T47D (cell line): Measurements from ENCODE around the gene ST7L.

Source experiments
- DNase-seq, 2 experiments: peaks; one replicate each; pipeline versions ENCODE4 v3.0.0 to v3.0.0-alpha.2; 2011 to 2012; ENCODE audit warnings: low read depth in 1 of 2, low spot score in 1 of 2
- JUND ChIP-seq: IDR thresholded peaks from 2 replicates; pipeline ENCODE4 v1.6.1; 2012; ENCODE audit warnings: low read depth
- in situ Hi-C: cut with HindIII; loops from 2 replicates; pipeline ENCODE4 v1.10.0; 2016; ENCODE audit warnings: low sequenced_read_pairs, low pct_unique_long_range_greater_than_20kb

The ST7L gene

DNA sequence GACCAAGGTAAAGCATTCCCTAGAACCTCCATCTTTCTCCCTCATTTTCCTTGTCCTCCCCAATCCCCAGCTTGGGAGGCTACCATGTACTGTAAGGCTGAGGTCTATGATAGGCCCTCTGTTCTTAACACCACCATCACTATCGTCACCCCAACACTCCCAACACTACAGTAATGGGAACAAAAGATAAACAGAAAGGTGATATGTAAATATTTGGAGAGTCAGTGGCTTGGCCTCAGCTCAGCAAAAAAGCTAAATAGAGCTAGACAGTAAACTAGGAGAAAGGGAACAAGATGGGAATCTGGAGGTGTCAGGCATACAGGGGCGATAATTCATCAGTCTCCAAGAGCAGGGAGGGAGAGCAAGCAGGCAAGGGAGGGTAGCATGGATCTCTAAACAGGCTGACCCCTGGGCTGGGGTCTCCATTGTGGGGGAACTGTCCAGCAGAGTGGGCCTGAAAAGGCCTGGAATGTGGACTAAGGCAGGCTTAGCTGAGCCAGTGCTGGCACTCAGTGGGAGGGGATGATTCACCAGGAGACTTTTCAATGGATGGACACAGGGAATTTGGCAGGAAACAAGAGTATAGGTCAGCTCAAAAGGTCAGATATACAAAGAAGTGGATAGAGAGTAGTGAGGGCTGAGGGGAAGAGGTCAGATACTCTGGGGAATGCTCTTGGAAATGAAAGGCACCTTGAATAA, 103.5 kb downstream of the ST7L start:
- DNase-seq, result no peak
- in situ Hi-C loops, result no loop called here
- TF ChIP-seq JUND, result no peak

DNA sequence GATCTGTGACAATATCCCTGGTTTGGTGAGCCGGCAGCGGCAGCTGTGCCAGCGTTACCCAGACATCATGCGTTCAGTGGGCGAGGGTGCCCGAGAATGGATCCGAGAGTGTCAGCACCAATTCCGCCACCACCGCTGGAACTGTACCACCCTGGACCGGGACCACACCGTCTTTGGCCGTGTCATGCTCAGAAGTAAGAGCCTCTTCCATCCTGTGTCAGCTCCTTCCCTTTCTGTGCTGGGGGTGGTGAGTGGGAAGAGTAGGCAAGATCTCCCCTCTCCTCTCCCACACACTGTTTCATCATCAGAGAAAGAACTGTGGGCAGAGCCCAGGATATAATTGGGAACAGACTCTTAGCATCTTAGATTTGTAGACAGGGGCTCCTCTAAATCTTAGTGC, 104.0 kb downstream of the ST7L start:
- no peak for TF ChIP-seq JUND
- DNase-seq, result no peak
- in situ Hi-C loops, result no loop called here

DNA sequence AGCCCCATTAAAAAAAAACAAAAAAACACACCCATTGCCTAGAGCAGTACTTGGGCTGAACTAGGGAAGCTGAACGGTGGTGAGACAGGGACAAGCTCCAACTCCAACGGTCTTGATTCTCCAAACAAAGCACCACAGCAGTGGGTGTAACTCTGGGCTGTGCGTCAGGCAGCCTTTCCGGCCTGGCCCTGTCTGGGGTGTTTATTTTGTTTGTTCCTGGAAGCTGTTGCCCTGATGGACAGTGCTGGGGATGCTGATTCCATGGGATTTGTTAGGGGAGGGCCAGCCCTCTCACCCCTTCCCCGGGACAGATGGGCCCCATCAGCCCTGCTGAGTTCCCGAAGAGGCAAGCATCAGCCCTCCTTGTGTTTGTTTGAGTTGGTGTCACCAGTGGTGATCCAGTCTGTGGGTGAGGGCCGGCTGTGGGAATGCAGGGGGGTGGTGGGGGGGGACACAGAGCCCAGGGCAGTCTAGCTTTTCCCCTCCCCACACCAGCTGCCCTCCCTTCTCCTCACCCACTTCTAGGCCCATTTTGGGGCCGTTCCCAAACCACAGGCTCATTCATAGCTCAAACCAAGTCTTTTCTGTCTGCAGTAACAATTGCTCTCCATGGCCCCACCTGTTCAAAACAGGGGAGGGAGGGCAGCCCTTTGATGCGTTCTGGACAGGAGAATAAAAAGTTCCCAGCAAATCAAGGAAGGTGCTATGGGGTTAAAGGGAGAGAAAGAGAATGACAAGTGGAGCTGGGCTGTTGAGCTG, 105.7 kb downstream of the ST7L start:
- in situ Hi-C loops, result no loop called here
- no peak for TF ChIP-seq JUND
- DNase-seq, result no peak

GRCh38 chr1:112511897-112512296, 107.0 kb downstream of the ST7L start:
- no peak for TF ChIP-seq JUND
- in situ Hi-C loops, result no loop called here
- DNase-seq, result no peak

- DNase-seq, result no peak
- in situ Hi-C loops, result no loop called here
- no peak for TF ChIP-seq JUND
Observed at GRCh38 chr1:112510340-112510739, 108.6 kb downstream of the ST7L start.

- in situ Hi-C loops, result no loop called here
- no peak for DNase-seq
- TF ChIP-seq JUND, result no peak
Observed at GRCh38 chr1:112509660-112510178, 109.2 kb downstream of the ST7L start.

DNA sequence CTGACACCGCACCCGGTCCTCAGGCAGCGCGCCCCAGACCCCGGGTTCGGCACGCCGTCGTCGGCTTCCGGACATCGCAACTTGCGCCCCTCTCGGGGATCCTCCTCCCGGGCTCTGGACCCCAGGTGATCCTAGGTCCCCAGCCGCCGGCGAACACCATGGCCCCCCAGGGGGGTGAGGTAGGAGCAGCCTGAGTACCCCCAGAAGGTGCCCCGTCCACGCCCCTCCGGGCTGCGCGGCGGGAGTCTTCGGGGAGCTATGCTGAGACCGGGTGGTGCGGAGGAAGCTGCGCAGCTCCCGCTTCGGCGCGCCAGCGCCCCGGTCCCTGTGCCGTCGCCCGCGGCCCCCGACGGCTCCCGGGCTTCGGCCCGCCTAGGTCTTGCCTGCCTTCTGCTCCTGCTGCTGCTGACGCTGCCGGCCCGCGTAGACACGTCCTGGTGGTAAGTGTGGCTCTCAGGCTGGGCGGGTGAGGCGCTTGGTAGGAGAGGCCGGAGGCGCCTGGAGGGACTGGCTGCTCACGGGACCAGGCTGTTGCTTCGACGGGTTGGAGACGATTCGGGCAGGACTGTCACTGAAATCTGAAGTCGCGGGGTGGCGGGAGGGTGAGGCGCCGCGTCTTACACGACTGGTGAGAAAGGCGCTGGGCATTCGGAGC, 109.8 kb downstream of the ST7L start:
- TF ChIP-seq JUND, result no peak
- in situ Hi-C loops, result no loop called here
- no peak for DNase-seq

DNA sequence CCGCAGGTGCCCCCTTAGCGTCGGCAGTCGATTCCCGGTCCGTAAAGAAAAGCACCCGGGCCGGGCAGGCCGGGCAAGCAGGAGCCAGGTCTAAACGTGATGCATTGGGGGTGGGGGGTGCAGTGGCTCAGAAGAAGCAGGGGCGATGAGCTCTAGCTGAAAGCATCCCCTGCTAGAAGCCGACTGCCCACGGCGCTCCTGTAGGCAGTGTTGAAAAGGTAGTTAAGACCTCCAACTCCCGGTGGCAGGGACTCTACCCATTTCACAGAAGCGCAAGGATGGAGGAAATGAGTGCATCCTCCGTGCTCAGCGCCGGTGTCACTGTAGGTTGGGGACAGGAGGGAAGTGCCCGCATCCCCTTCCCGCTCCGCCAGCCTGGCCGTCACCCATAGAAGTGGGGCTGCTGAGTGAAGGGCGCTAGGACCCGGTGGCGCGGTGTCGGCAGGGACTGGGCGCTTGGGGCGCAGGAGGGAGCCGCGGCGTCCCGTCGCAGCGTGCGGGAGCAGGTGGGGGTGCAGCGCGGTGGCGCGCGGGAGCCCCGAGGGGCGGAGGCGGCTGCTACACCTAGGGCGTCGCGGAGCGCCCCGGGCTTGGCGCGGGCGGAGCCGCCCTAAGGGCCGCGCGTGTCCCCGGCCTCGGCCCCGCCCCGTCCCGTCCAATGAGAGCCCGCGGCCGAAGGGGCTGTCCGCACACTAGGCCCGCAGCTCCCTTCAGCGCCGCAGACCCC, 110.5 kb downstream of the ST7L start, which contains the start of gene WNT2B:
WNT2B (plus strand) TSS at position 688 of the 727 bp plus-strand sequence. CDS start 298 bp downstream, outside the sequence.
- peak; percentile 24 to 49 for DNase-seq
- in situ Hi-C loops, result no loop called here
- no peak for TF ChIP-seq JUND

DNA sequence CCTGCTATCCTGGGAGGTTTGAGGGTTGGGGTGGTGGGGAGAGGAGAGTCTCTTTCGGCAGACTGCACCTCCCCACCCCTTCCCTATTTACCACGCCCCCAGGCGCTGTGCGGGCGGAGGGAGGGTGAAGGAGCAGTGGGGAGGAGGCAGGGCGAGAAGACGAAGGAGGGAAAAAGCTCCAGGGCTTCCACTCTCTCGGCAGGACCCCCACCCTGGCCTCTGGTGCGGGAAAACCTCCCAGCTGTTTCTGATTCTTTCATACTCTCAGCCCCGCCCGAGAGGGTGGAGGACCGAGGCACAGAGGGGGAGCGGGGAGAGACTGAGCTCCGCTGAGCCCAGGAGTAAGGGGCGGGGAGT, 111.0 kb downstream of the ST7L start:
- DNase-seq, result peak in 1 of 2 experiments; percentile 29
- in situ Hi-C loops, result no loop called here
- no peak for TF ChIP-seq JUND

- no peak for TF ChIP-seq JUND
- in situ Hi-C loops, result no loop called here
- DNase-seq, result no peak
Observed at GRCh38 chr1:112507336-112507735, 111.6 kb downstream of the ST7L start.

GRCh38 chr1:112506731-112507130, 112.2 kb downstream of the ST7L start:
- in situ Hi-C loops, result no loop called here
- TF ChIP-seq JUND, result no peak
- no peak for DNase-seq

DNA sequence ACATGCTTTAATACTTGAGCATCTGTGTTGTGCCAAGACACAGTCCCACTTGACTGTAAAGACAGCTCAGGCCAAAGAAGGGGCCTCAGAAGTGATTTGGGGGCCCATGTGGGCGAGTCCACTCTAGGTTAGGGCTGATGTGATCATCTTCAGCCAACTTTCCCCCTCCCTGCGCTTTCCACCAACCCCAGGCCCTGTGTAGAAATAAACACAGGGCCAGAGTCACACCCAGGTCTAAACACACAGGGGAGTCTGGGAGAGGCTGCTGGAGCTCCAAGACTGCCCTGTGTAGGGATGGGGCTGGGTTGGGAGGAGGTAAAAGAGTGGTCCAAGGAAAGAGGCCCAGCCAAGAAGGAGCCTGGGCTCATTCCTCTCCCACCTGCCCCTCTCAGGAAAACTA, 112.6 kb downstream of the ST7L start:
- in situ Hi-C loops, result no loop called here
- no peak for TF ChIP-seq JUND

More for the DNA sequence above, 112.6 kb downstream of the ST7L start:
- no peak for DNase-seq
